NCI-H748 (cell line): ENCODE measurements around the gene CPTP.
"Not testable (repeated sequence)": the region's sequence is repeated elsewhere in the genome, so short reads cannot be mapped to it uniquely, and the experiment has no call there.

ENCODE experiments used
- DNase-seq: peaks from one replicate; lab custom pipeline; 2025; ENCODE audit not compliant: unreplicated experiment; lab: John Stamatoyannopoulos, UW

CPTP gene

DNA sequence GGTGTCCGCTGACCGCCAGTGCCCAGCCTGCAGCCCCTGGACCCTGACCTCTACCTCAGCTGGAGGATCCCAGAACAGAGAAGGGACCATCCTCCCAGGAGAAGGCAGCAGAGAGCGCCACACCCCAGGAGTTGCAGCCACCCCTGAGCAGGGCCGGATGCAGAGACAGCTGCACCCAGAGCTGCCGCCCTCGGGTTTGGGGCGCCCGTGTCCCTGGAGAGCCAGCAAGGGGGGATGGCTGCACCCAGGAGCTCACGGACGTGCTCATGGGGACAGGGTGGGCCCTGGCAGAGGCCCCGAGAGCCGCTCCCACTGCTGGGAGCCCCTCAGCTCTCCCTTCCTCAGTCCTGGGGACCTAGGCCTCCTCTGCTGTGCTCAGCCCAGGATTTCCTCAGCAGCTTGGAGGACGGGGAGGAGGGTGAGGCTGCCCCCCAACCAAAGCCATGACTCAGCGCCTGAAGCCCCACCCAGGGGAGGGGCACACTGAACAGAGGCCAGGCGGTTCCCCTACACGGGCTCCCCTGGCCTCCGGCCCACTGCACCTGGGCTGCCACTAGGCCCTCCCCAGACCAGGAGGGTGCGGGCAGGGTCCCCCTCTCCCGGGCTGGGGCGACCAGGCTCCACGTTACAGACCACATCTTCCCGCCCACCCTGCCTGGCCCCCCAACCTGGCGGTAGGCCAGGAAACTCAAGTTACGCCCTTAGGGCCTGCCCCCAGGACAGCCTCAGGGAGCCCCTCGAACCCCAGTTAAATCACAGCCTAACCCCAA is 19.1 kb upstream of the CPTP start:
- DNase-seq, result no peak

DNA sequence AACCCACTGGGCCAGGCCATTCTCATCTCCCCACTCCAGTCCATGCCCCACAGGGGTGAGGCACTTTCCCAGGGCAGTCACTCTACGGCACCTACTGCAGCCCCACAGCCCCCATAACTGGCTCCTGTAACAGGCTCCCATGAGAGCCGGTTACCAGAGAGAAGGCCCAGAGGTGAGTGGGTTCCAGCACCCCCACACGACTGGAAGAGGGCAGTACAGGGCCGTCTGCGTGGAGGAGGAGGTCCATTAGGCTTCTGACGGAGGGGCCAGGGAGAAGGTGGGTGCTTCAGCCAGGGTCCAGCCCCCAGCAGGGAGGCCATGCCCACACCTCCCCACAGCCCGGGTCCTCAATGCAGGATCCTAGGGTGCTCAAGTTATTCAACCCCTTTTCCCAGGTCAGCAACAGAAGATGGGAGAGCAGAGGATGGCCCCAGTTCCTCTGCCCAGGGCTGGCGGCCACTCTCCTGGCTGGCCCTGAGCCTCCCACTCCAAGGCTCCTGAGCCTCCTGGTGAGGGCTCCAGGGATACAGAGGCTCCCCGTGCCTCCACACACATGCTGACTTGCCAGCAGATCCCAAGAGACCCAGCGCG is 18.4 kb upstream of the CPTP start:
- no peak for DNase-seq

DNA sequence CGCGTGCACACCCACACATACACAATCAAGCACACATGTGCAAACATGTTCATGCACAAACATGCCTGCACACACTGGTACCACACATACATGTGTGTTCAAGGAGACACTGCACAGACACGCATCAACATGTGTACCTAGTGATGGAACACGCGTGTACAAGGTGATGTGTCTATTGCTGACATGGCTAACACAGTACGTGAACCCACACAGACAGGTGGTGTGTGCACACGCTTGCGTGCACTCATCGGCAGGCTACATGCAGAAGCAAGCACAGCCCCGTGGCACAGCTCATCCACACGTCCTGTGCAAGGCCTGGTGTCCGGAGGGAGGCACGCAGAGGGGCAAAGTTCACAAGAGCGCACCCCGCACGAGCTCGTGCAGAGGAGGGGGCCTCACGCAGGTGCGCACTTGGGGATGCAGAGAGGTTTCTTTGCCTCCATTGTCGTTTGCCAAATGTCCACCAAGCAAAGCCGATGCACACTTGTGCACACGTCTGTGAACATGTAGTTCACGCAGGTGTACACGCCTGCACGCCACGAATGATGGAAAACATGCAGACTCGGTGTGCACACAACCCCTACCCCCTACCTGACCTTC is 17.8 kb upstream of the CPTP start:
- no peak for DNase-seq

DNA sequence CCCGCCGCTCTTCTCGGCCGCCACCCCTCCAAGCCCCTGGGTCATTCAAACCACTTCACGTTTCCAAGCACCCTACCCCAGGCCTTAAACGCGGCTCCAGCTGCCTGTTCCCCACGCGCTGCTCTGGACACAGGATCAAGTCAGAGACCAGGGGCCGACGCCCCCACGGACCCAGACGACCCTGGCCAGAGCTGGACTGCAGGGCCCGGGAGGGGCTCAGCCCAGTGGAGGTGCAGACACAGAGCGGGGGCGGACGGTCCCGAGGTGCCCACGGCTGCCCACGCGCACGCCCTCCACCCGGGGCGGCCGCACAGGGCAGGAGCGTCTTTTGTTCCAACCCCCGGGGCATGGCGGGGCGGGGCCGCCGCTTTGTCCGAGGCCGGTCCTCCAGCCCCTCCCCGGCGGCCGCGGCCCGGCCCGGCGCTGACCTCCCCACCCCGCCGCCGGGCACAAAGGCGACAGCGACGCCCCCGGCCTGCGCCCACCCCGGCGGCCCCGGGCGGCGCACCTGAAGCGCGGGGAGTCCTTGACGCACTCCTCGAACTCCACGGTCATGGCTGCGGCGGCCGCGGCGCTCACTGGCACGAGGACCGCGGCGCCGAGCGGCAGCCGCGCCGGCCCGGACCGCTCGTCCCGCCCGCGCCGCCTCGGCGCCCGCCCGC is 17.2 kb upstream of the CPTP start:
- no peak for DNase-seq

DNA sequence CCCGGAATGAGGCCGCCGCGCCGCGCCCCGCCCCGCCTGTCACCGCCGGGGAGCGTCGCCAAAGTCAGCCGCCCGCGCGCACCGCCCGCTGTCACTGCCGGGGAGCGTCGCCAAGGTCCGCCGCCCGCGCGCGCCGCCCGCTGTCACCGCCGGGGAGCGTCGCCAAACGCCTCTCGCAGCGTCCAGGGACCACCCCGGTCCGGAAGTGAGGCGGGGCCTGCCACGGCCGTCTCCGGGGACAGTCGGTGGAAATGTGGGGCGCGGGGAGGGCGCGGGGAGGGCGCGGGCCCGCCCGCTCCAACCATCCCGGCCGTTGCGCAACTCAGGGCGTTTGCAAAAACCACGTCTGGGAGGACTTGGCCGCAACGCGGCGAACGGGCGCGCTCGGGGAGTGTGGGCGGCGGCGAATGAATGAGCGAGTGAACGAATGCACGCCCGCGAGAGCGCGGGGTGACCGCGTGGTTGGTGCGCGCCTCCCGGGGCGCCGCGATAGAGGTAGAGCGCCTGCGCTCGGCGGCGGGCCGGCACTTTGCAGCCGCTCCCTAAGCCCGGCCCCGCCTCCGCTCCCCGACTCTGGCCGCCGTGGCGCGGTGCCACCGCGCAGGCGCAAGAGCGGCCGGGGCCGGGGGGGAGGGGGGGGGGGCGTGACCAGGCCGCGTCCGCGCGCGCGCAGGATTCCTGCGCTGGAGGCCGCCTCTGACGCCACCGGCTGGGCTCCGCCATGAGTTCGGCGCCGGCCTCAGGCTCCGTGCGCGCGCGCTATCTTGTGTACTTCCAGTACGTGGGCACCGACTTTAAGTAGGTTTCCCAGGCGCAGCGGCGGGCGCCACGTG is 16.5 kb upstream of the CPTP start, which contains the start of the genes ACAP3 and PUSL1:
Gene ACAP3, minus strand, starts transcription at position 8 of the 833 bp plus-strand sequence. CDS start 115 bp downstream, outside the sequence.
Gene PUSL1, plus strand, starts transcription at position 675 of the 833 bp plus-strand sequence. Its CDS starts 47 bp downstream, at position 722.
- DNase-seq, result peak; percentile 87

DNA sequence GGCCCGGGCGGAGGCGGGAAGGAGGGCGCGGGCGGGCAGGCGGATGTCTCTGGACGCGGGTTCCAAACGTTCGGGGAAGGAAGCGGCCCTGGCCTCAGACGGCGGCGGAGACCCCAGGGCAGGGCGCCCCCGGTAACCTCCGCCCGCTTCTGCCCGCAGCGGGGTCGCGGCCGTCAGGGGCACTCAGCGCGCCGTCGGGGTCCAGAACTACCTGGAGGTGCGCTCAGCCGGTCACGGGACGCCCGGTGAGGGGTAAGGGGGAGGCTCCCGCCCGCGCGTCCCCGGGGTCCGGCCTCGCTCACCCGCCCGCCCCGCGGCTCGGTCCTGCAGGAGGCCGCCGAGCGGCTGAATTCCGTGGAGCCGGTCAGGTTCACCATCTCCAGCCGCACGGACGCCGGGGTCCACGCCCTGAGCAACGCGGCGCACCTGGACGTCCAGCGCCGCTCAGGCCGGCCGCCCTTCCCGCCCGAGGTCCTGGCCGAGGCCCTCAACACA is 15.8 kb upstream of the CPTP start:
- DNase-seq, result peak; percentile 44

DNA sequence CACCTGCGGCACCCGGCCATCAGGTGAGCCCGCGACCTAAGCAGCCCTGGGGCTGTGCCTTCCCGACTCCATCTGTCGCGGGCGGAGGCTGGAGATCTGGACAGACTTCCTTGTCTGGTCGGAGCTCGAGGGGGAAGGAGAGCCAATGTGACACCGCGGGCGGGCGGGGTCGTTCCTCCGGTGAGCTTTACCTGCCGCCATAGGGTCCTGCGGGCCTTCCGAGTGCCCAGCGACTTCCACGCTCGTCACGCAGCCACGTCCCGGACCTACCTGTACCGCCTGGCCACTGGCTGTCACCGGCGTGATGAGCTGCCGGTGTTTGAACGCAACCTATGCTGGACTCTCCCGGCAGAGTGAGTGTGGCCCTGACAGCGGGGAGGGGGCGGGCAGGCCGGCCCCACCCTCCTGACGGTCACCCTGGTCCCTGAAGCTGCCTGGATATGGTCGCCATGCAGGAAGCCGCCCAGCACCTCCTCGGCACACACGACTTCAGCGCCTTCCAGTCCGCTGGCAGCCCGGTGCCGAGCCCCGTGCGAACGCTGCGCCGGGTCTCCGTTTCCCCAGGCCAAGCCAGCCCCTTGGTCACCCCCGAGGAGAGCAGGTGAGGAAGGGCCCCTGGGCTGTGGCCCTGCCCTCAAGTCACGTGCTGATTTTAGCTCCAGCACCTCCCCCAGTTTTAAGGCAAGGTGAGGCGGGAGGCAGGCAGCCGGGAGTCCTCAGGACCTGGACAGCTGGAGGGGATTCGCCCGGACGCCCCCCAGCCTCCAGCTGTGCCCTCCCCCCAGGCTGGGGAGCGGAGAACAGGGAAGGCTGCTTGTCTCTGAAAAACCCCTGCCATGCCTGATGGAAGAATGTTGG is 15.1 kb upstream of the CPTP start:
- peak; percentile 44 for DNase-seq

DNA sequence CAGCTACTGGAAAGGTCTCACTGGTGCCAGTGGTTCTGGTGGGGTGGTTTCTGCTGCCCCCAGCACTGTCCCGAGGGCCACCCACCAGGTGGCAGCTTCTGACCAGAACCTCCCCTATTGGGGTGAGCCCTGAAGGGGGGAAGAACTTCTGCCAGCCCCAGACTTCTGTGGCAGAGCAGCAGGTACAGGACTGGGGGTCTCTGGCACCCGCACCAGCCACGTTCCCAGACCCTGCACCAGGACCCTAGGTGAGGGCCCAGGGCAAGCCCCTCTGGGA is 14.6 kb upstream of the CPTP start:
- no peak for DNase-seq

DNA sequence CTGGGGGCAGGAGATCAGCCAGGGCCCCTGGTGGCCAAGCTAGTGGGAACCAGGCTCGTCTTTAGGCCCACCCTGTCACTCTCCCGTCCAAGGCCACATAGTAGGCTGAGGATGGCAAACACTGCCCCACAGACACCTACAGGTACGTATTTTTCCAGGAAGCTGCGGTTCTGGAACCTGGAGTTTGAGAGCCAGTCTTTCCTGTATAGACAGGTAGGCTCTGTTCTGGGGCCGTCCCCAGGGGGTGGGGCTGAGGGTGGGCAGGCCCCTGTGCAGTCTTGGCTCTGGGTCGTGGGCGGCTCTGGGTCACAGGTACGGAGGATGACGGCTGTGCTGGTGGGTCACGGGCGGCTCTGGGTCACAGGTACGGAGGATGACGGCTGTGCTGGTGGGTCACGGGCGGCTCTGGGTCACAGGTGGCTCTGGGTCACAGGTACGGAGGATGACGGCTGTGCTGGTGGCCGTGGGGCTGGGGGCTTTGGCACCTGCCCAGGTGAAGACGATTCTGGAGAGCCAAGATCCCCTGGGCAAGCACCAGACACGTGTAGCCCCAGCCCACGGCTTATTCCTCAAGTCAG is 14.0 kb upstream of the CPTP start:
- DNase-seq, result no peak

DNA sequence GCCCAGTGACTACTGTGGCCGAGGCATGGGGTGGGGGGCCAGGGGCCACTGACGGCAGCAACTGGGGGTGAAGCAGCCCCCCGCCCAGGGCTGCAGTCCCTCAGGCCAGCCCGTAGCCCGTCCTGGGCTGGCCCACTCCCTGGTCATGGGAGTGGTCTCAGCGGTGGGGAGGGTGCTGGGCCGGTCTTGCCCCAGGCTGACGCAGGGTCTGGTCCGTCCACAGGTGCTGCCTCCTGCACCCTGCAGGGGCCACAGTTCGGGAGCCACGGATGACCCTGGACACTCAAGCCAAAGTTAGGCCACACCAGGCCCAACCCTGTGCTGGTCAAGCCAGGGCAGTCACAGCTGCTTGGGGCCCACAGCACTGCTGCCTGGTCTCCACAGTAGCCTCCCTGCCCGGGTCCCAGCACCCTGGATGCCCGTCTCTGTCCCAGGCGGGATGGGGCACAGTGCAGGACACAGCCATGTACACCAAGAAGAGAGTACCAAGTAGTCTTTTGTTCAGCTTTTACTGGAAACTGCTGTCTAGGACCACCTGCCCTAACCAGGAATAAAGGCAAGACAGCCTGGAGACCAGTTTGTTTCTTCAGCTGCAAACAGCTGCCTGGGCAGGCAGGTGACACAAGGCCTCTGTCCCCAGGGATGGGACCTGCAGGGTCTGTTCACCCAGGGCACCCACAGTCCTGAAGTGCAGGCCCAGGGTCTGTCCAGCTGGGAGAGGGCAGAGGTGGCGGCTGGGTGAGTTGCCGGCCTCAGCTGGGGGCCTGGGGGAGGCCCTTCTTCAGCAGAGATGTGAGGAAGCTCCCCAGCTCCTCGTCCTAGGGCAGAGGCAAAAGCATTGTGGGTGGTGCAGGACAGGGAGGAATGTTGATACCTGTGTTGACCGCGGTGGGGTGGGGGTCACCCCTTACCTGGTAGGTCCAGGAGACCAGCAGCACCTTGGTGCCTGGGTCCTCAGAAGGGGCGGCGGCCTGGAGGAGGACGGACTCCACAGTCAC is 13.2 kb upstream of the CPTP start:
- no peak for DNase-seq

DNA sequence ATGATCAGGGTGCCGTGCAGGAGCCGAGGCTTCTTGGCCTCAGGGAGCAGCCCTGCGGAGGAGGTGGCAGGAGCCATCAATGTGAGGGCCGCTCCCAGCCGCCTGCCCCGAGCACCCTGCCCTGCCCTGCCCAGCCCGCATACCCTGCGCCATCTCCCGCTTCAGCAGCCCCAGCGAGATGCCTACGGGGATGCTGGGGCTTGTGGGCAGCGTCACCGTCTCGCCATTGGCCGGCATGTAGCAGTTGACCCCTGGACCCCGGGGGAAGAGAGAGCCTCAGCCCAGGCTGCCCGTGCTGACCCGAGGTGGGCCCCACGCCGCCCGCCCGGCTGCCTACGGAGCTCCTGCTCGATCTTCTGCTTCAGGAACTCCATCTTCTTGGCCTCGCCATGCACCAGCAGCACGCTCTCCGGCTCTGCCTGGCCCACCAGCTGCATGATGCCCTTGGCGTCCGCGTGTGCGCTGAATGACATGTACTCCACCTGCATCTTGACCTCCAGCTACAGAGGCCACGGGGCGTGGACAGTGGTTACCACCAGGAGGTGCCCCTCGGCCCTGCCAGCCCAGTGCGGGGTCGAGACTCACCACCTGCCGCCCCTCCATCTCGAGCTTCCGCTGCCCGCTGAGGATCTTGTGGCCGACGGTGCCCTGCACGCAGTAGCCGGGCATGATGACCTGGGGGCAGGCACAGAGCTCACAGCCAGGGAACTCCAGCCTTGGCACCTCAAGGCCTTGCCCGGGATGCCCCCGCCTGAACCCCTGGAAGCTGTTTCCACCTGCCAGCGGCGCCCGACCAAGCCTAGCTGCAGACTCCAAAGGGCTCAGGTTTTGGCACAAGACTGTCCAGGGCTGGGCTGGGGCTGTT is 11.9 kb upstream of the CPTP start:
- DNase-seq, result no peak

DNA sequence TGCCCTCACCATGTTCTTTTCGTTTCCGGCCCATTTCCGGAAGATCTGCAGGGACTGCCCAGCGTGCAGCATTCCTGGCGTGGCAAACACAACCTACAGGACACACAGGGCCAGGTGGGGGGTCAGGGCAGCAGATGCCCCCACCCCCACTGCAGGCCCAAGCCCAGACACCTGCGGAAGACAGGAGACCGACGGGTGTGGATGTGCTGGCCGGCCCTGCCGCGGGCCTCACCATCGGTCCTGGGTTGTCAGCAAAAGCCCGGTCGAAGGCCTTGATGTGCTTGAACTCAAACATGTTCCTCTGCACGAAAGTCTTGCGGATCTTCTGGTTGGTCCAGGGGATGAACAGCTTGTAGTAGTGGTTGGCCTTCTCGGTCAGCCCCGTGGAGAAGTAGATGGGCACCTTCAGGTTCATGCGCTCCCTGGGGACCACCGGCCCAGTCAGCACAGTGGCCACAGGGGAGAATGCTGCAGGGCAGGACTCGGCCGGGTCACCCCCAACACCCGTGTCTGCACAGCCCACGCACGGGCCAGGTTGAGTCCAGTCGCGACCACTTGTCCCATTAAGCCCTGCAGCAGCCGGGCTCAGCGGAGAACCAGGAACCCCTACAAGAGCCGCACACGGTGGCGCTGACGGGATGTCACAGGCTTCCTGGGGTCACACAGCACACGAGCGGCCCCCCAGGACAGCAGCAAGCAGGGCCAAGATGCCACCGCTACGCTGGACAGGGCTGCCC is 10.9 kb upstream of the CPTP start:
- no peak for DNase-seq

DNA sequence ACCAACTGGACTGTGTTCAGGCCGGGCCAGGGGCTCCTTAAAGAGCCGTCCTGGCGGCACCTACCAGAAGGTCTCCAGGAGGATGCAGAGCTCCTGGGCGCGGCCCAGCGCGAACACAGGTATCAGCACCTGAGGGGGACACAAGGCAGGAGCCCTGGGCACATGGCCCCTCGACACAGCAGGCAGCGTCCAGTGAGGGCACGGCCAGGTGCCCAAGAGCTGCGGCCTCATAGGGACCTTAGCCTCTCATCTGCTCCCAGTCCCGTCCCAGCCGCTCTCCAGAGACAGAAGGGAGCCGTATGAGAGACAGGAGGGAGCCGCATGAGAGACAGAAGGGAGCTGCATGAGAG is 10.4 kb upstream of the CPTP start:
- no peak for DNase-seq

DNA sequence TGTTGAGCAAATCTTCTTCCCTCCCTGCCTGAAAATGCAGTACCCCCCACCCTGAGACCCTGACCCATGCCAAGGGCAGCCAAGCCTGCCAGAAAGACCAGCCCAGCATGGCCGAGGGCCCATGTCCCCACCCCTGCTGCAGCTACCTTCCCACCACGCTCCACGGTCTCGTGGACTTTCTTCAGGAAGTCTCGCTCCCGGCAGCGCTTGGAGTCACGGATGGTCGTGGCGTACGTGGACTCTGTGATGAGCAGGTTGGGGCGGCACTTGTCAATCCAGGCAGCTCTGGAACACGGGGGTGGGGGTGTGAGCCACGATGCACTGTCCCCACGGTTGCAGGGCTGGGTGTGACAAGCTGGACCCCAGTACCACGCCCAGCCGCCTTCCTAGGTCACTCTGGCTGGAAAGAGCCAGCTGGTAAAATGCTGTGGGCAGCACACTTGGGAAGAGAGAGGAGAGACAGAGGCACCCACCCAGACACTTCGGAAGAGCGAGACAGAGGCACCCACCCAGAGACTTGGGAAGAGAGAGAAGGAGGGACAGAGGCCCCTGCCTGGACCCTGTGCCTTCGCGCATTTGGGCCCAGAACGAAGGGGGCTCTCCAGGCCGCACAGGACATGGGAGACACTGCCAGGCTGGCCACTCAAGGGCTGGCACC is 9.8 kb upstream of the CPTP start:
- no peak for DNase-seq

DNA sequence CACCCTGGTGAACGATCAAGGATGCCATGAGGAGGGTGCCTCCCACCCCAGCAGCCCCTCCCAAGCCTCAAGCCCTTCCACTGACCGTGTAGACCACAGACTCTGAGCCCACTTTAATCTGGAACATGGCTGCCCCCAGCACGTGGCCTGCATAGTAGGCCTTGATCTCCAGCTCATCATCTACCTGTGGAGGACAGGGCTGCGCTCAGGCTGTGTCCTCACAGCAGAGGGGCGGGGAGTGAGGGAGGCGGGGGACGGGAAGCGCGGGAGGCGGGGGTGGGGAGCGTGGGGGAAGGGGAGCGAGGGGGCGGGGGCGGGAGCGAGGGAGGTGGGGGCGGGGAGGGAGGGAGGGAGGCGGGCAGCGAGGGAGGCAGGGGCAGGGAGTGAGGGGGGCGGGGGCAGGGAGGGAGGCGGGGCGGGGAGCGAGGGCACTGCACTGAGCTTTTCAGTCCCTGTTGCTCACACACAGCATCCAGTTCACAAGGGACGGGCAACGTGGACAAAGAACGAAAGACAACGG is 9.1 kb upstream of the CPTP start:
- no peak for DNase-seq

DNA sequence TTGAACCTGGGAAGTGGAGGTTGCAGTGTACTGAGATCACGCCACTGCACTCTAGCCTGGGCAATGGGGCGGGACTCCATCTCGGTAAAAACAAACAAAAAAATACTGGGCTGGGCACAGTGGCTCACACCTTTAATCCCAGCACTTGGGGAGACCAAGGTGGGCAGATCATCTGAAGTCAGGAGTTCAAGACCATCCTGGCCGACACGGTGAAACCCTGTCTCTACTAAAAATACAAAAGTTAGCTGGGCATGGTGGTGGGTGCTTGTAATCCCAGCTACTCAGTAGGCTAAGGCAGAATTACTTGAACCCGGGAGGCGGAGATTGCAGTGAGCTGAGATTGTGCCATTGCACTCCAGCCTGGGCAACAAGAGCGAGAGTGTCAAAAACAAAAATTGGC is 8.4 kb upstream of the CPTP start:
- not testable (repeated sequence) for DNase-seq
